Mesothelial cell of epicardium (in vitro differentiated cells): ENCODE data around the gene HOMER1. TPM values are rescaled to one million over a fixed set of nuclear protein-coding genes. Genes with fewer than 3 reads are reported as not detected.

Source experiments
- DNase-seq, 2 experiments: peaks; one replicate each; pipeline ENCODE4 v3.0.0; 2021; ENCODE audit warnings: low spot score in 2 of 2; ENCODE audit not compliant: unreplicated experiment in 2 of 2
- H3K27ac Mint-ChIP-seq: 2 replicates; pipeline ENCODE4 v1.8.0; 2021; ENCODE audit warnings: mixed read lengths
- H3K27me3 Mint-ChIP-seq: 2 replicates; pipeline ENCODE4 v1.8.0; 2021; ENCODE audit warnings: low read depth, mixed read lengths
- H3K36me3 Mint-ChIP-seq: 2 replicates; pipeline ENCODE4 v1.8.0; 2021; ENCODE audit warnings: mixed read lengths
- H3K4me1 Mint-ChIP-seq: 2 replicates; pipeline ENCODE4 v1.8.0; 2021; ENCODE audit warnings: mixed read lengths
- H3K4me3 Mint-ChIP-seq: 2 replicates; pipeline ENCODE4 v1.8.0; 2021; ENCODE audit warnings: mild to moderate bottlenecking, moderate library complexity, mixed read lengths
- H3K9me3 Mint-ChIP-seq: 2 replicates; pipeline ENCODE4 v1.8.0; 2021; ENCODE audit warnings: mixed read lengths
- CTCF ChIP-seq: fragments of 200-600 bp; sonication (generic); IDR thresholded peaks from one replicate; pipeline ENCODE4 v1.5.0; 2021; ENCODE audit warnings: antibody characterized with exemption; ENCODE audit not compliant: unreplicated experiment
- total RNA-seq: library from RNA; stranded (reverse); gene quantifications from 3 replicates; pipeline ENCODE4 v1.2.1, GENCODE V29; 2021

Gene HOMER1
- total RNA-seq, 1 donor from 2014 or later, result 21.6 TPM

GRCh38 chr5:79491690-79492317 lies 22.1 kb downstream of the HOMER1 start:
- no peak for TF ChIP-seq CTCF
- DNase-seq, result no peak
- H3K27ac Mint-ChIP-seq, result no peak overlapping the region
- peaks cover 11% of the 10 kb centered on the region for H3K9me3 Mint-ChIP-seq
- no peaks in the 10 kb centered on the region for H3K36me3 Mint-ChIP-seq
- no peak overlapping the region for H3K4me3 Mint-ChIP-seq
- H3K27me3 Mint-ChIP-seq, result no peaks in the 10 kb centered on the region
- peaks cover 31% of the 10 kb centered on the region for H3K4me1 Mint-ChIP-seq

DNA sequence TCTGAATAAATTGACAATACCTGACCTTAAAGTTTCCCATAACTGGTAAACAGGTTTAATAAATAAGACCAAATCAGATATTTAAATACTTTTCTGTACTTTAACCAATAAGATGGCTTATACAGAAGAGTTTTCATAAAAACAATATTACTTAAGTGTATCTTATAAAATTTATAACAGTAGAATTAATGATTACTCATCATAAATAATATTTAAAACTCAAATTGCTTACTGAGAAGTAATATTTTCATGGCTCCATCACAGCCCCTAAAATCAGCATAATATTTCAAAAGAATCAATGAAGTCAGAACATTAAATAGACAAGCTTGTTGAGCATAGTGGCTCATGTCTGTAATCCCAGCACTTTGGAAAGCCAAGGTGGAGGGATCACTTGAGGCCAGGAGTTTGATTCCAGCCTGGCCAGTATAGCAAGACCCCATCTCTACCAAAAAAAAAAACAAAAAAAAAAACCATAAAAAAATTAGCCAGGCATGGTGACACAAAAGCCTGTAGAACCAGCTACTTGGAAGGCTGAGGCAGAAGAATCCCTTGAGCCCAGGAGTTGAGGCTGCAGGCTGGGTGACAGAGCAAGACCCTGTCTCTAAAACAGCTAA lies 23.5 kb downstream of the HOMER1 start:
- TF ChIP-seq CTCF, result no peak
- peaks cover under 1% of the 10 kb centered on the region for H3K36me3 Mint-ChIP-seq
- peaks cover 22% of the 10 kb centered on the region for H3K4me1 Mint-ChIP-seq
- H3K27ac Mint-ChIP-seq, result no peak overlapping the region
- H3K4me3 Mint-ChIP-seq, result no peak overlapping the region
- peaks cover 11% of the 10 kb centered on the region for H3K9me3 Mint-ChIP-seq
- DNase-seq, result no peak
- no peaks in the 10 kb centered on the region for H3K27me3 Mint-ChIP-seq

DNA sequence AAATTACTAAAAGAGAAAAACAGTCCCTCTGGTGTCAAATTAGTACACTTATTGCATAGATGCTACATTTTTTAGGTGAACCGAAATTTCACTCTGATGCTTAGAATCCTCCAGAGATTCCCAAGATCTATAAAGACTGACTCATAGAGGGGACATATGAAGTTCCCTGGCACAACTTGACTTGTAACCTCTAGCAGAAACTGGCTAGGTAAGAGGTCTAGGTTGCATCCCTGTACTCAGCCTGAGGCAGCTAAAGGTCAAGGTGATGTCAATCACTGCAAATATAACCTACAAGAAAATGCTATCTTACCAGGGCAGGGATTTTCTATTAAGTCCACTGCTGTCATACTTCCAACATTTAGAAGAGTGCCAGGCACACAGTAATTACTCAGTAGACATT lies 24.2 kb downstream of the HOMER1 start:
- H3K4me3 Mint-ChIP-seq, result no peak overlapping the region
- H3K9me3 Mint-ChIP-seq, result peaks cover 11% of the 10 kb centered on the region
- TF ChIP-seq CTCF, result no peak
- DNase-seq, result no peak
- H3K4me1 Mint-ChIP-seq, result peaks cover 18% of the 10 kb centered on the region
- no peaks in the 10 kb centered on the region for H3K27me3 Mint-ChIP-seq
- H3K36me3 Mint-ChIP-seq, result peaks cover 2% of the 10 kb centered on the region
- H3K27ac Mint-ChIP-seq, result no peak overlapping the region

- H3K36me3 Mint-ChIP-seq, result peaks cover 4% of the 10 kb centered on the region
- H3K9me3 Mint-ChIP-seq, result peaks cover 11% of the 10 kb centered on the region
- no peak overlapping the region for H3K4me3 Mint-ChIP-seq
- DNase-seq, result no peak
- H3K27me3 Mint-ChIP-seq, result no peaks in the 10 kb centered on the region
- no peak for TF ChIP-seq CTCF
- peaks cover 15% of the 10 kb centered on the region for H3K4me1 Mint-ChIP-seq
- H3K27ac Mint-ChIP-seq, result peak overlapping the region; percentile 66
Measured at GRCh38 chr5:79488775-79489174, 25.2 kb downstream of the HOMER1 start.

GRCh38 chr5:79488058-79488457 lies 25.9 kb downstream of the HOMER1 start:
- TF ChIP-seq CTCF, result no peak
- Mint-ChIP-seq H3K27ac (peak overlapping the region; percentile 70), H3K4me1 (peaks cover 15% of the 10 kb centered on the region), H3K27me3 (no peaks in the 10 kb centered on the region), H3K4me3 (no peak overlapping the region), H3K36me3 (peaks cover 8% of the 10 kb centered on the region), H3K9me3 (peaks cover 8% of the 10 kb centered on the region)
- no peak for DNase-seq
